H54 (cell line): ENCODE results near the gene FHIT.
"Not testable (repeated sequence)": the region's sequence is repeated elsewhere in the genome, so short reads cannot be mapped to it uniquely, and the experiment has no call there.

Experiments
- DNase-seq: peaks from one replicate; pipeline ENCODE4 v3.0.0; 2011; ENCODE audit warnings: low spot score, mixed read lengths; ENCODE audit not compliant: insufficient read length
- FAIRE-seq: peaks from 3 replicates; lab custom pipeline; 2011; peaks lifted over from hg19 to GRCh38; lab: Jason Lieb, UNC
- POLR2A ChIP-seq: IDR thresholded peaks from 2 replicates; pipeline ENCODE4 v1.6.1; 2011; ENCODE audit warnings: low read depth, mild to moderate bottlenecking, low read length

Gene FHIT

DNA sequence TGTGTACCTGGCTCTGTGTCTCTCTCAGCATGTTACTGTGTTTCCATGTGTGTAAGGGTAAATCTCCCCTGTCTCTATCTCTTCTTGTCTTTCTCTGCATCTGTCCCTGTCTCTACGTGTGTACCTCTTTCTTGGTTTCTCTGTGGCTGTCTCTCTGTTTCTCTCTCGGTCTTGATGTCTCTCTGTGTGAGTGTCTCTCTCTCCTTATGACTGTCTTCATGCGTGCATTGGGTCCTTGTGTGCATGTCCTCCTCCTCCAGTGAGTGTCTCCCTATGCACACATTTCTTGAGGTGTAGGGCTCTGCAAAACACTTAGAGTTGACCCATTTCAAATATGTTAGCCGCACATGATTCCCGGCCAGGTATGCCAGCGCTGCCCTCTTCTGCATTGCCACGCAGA is 1298.1 kb downstream of the FHIT start:
- DNase-seq (no peak), FAIRE-seq (no peak)
- no peak for TF ChIP-seq POLR2A

DNA sequence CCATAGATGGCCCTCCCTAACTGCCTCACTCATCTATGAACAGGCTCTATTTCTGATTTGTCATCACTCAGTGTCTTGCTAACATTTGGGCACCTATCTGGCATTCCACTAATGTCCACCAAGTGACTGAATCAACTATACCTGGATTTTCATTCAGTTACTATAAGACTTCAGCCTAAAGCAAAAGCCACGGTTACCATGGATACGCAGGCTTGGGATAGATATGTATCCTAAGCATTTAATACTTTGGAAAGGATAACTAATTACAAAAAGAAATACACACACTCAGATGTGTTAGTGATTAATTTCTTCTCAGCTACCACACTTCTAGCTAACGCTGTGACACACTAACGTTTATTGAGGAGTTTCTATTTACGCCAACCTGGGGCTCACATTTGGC is 1301.9 kb downstream of the FHIT start:
- FAIRE-seq (no peak), DNase-seq (no peak)
- no peak for TF ChIP-seq POLR2A

DNA sequence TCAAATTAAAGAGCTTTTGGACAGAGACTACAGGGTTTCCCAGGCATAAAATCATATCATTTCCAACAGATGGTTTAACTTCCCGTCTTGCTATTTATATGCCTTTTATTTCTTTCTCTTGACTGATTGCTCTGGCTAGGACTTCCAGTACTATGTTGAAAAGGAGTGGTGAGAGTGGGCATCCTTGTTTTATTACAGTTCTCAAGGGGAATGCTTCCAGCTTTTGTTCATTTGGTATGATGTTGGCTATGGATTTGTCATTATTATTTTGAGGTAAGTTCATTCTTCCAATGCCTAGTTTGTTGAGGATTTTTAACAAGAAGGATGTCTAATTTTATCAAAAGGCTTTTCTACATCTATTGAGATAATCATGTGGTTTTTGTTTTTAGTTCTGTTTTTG is 1304.9 kb downstream of the FHIT start:
- DNase-seq = no peak
- no peak for TF ChIP-seq POLR2A
- no peak for FAIRE-seq

DNA sequence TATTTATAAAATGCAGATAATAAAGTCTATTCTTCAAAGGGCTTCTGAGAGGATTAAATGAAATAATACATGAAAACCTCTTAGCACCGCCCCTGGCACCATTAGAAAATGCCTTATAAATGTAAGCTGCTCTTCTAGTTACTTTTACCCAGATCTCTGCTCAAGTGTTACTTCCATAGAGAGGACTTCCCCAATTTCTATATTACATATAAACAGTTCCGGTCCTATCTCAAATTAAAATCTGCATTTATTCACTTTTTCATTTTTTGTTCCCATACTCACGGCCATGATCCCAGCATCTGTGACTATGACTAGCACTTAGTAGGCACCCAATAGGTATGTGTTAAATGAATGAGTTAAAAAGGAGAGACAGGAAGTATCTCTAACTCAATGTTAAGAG is 1310.5 kb downstream of the FHIT start:
- DNase-seq (no peak), FAIRE-seq (no peak)
- no peak for TF ChIP-seq POLR2A

DNA sequence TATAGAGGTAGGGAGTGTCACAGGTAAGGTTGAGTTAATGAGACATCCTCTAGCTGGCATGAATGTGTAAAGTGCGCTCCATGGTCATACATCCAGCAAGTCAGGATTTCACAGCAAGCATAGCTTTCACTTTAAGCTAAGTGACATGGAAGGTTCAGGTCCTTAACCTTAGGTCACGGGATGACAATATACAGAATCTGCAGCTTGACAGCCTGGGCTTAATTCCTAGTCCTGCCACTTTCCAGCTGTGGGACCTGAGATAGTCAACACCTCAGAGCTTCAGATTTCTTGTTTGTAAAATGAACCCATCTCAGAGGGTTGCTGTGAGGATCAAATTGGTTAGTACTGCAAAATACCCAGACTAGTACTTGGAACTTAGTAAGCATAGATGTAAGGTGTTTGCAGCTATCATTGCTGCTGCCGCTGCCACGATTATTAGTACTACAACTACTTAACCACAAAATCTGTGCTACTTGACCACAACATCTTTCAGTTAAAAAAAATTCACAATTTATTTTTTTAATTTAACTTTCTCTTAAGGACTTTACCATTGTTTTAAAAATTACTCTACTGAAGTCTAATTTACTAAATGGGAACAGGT is 1311.3 kb downstream of the FHIT start:
- DNase-seq (no peak), FAIRE-seq (no peak)
- TF ChIP-seq POLR2A = no peak

DNA sequence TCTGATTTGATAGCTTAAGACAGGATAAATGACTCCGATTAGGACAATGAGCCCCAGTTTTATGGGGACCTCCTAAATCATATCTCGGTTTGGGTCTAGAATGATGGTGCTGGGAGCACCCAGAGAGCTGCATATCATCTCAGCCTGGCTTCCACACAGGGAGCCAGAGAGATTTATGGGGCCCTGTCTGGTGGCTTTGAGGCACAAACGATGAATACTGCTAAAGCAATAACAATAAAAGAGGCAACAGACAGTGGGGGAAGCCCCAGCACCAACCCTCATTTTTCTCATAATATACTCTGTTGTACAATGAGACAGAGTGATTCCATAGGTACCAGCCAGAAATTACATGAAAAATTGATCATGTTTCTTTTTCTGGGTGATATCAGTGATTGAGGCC is 1312.4 kb downstream of the FHIT start:
- no peak for TF ChIP-seq POLR2A
- no peak for FAIRE-seq
- no peak for DNase-seq

DNA sequence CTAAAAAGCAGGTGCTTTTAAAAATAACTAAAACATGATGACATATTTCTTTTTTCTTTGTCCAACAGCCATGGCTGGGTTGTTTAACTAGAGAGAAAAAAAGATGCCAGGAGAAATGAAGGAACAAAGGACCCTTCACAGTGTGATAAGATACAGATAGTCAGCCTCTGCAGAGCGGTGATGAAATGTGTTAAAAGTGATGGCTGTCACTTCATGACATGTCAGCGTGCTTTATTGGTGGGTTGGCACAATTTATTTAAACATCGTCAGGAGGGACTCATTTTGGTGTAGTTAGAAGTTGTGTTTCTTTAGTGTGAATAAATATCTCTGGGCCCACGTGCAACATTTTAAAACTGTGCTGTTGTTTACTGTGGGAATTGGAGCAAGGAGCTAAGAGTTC is 1314.1 kb downstream of the FHIT start:
- FAIRE-seq (no peak), DNase-seq (no peak)
- no peak for TF ChIP-seq POLR2A

DNA sequence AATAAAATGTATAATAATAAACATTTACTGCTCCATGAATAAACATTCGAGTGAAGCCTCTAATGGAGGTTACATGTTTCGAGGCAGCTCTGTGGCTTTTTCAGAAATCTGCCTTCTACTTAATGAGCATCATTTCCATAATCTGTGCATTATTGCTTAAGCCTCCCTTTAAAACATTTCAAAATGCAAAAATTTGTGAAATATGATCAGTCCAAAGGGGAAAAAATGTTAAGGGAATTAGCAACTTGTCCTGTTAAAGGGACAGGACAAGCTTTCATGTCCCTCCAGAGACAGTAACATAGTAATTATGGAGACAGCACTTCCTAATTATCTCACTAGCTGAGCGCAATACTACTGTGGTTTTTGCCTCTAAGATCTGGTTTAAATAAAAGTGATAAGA is 1314.8 kb downstream of the FHIT start:
- DNase-seq (no peak), FAIRE-seq (no peak)
- TF ChIP-seq POLR2A = no peak

DNA sequence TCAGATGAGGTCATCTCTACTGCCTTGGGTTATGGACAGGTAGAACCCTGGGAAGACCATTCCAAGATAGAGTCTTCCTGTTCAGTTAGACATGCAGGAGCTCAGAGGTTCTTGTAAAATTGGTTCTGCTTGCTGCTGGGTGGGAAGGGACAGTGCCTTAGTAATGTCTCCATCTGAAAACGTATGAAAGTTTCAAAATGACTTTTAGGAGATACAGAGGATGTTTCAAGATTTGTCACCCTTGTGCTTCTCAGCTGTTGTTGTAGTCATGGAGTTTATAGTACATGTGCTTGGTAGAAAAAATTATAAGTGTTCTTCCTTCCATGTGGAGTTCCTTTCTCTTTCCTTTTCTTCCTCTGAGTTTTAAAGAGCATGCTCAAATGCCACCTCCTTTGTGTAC is 1316.2 kb downstream of the FHIT start:
- no peak for FAIRE-seq
- DNase-seq = no peak
- no peak for TF ChIP-seq POLR2A

DNA sequence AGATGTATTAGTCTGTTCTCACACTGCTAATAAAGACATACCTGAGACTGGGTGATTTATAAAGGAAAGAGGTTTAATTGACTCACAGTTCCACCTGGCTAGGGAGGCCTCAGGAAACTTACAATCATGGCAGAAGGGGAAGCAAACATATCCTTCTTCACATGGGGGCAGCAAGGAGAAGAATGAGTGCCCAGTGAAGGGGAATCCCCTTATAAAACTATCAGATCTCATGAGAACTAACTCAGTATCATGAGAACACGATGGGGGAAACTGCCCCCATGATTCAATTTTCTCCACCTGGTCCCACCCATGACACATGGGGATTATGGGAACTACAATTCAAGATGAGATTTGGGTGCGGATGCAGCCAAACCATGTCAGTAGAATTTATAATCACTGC is 1316.7 kb downstream of the FHIT start:
- DNase-seq, FAIRE-seq: not testable (repeated sequence)

DNA sequence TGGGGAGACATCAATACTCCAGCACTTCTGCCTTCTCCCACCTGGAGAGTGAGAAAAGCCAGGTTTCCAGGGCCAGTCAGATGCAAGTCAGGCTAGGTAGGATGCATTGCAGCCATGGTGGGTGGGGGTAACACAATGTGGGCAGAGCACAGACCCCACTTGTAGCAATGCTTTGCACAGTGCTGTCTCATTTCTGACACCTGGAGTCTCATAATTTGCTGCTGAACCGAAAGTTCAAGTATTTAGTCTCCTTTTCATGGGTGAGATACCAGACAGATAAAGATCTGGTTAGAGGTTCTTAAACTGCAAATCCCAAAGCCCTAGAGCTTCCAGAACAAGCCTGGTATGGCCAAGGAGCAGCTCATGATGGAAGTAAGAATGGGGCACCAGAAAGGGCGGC is 1321.1 kb downstream of the FHIT start:
- TF ChIP-seq POLR2A = no peak
- FAIRE-seq (no peak), DNase-seq (no peak)

DNA sequence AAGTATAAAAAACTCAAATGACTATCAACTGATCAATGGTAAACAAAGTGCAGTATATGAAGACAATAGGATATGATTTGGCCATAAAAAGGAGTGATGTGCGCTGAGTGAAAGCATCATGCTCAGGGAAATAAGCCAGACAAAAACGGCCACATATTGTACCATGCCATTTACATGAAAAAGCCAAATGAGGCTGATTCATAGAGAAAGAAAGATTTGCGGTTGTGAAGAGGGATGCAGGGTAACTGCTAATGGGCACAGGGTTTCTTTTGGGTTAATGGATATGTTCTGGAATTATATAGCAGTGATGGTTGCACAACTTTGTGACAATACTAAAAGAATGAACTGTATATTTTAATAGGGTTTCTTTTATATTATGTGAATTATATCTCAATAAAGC is 1324.2 kb downstream of the FHIT start:
- FAIRE-seq (no peak), DNase-seq (no peak)
- no peak for TF ChIP-seq POLR2A

DNA sequence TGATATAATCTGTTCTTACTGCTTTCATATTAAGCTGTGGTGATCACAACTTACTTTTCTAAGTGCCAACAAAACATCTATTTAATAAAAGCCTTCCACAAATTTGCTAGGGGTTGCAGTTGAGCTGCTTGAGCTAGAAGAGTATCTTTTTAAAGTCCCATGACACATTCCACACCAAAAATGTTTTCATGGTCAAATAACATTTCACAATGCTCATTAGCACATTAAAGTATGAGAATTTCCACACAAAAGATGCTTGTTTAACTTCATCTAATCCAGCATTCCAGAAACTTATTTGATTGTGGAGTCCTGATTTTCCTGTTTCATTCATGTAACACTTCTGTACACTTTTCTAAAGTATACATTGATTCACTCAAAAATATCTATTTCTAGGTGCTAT is 1325.3 kb downstream of the FHIT start:
- DNase-seq = no peak
- no peak for FAIRE-seq

DNA sequence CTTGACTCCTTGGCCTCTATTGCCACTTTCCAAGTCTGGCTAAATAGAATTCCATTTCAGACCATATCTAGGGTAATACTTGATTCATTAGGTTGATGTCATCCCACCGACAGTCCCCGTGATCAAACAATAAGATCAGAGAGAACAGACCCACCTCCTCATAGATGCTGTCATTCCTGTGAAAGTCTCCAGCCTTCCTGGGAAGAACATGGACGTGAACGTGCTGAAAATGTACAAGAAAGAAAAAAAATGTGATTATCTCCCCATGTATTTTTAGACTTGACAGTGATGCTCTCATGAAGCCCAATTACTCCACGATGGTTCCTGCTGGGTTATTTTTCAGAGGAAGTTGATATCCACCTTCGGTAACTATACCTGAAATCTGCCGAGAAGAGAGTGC is 1329.1 kb downstream of the FHIT start:
- FAIRE-seq = no peak
- TF ChIP-seq POLR2A = no peak
- DNase-seq = no peak

More for the DNA sequence above, 1325.3 kb downstream of the FHIT start:
- TF ChIP-seq POLR2A = no peak

DNA sequence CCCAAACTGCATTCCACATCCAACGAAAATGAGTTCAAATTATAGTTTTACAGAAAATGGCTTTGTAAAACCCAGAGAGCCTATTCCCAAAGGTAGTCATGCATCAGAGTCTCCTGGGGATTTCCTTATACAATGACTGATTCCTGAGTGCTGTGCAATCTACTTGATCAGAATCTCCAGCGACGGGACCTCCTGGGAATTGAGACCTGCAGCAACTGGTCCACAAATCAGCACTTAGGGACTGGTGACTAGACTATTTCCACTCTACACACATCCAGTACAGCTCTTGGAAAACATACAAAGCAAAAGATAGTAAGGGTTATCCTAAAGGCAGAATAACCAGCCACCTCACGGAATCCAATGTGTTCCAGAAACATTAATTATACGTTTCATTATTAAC is 1330.4 kb downstream of the FHIT start:
- FAIRE-seq = no peak
- DNase-seq = no peak
- no peak for TF ChIP-seq POLR2A

DNA sequence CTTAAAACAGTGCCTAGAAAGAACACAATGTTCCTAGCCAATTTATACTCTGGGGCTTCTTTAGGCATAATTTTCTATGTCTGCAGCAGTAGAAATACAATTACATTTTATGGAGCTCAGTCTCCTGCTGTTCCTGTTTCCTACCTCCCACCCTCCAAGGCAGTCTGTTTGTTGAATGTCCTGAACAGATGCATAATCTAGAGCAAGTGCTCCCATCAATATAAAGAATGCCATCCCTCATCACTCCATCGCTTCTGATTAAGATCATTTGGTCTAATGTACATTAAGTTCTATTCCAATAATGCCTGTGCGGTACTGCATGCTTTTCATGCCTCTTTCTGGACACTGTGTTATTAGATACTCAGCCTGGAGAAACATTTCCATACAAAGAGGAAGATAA is 1331.7 kb downstream of the FHIT start:
- no peak for DNase-seq
- FAIRE-seq = no peak
- no peak for TF ChIP-seq POLR2A

DNA sequence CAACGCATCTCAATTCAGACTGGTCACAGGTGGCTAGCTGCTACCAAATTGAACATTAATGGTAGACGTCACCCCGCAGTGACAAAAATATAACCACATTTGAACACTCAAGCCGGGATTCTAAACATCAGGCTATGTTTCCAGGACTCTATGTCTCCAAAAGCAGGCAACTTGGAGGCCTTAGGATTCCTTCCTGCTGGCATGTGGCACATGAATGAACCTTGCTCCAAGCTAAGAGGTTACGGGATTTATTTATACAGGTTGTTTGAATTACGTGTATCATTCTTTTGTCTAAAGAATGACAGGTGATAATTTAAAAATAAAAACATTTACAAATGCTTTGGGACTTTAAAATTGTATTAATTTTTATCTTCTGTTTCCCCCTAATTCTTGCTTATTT is 1337.0 kb downstream of the FHIT start:
- FAIRE-seq (no peak), DNase-seq (no peak)
- TF ChIP-seq POLR2A = no peak
